Activated CD4-positive, CD25-positive, alpha-beta regulatory T cell (primary cell): ENCODE measurements around the gene ZNF667.
A peak's percentile ranks its signal among the peaks of the same experiment; 100 is the strongest.

ENCODE experiments used
- DNase-seq, 4 experiments: peaks; one replicate each; lab custom pipeline; 2025; lab: John Stamatoyannopoulos, UW

Gene ZNF667

DNA sequence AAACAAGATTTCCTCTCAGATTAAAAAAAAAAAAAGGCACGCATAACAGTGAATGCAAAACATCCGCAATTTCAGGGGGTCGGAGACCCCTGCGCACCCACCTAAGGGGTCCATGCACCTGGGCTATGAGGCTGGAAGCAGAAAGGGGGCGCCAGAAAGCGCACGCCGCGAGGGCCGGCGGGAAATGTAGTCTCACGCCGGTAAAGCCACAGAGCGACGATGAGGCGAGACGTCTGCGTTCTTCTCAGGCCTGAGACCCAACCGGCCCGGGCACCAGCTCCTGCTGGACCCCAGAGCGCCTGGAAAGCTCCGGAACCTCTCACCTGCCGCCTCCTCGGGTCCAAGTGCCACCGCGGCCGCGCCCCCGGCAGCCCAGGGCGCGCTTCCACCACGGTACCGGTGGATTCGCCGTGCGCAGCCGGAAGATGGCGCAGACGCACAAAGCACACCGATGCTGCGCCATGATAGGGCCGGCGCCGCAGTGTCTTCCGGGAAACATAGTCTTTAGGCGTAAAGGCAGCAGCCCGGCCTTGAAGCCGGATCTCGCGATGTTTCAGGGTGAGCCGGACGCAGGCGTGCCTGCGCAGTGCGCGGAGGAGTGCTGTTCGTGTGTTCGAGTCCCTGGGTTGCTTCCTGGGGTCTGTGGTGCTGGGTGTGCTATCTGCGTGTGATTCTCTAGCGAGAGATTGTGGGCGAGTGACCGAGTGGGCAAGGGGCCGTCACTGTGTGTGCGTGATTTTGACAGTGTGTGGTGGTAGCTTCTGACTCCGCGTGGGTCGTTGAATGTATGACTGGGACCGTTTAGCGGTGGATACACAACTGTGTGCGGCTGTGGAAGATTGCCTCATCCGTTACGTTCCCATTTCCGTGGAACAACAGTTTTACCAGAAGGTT lies 83.8 kb downstream of the ZNF667 start, which contains the start of gene ZNF582:
TSS of gene ZNF582 (minus strand) at position 416 of the 894 bp plus-strand sequence. CDS start 1,782 bp downstream, outside the sequence.
- DNase-seq = peak; percentile 73 to 87 (median 78)
